CD4-positive, alpha-beta T cell (primary cell): ENCODE data around the gene LRG1. TPM values are rescaled to one million over a fixed set of nuclear protein-coding genes. Genes with fewer than 3 reads are reported as not detected.

ENCODE experiments used
- ATAC-seq: fragments of 200-7000 bp; cut with Tn5 transposase; one replicate; pipeline ENCODE4 v1.10.0; 2022; ENCODE audit warnings: mild to moderate bottlenecking; ENCODE audit not compliant: poor library complexity
- CTCF ChIA-PET: fragments of 350-600 bp; sonication (Branson Sonifier 250); formaldehyde crosslinking; loops from one replicate; lab custom pipeline; 2021; ENCODE audit warnings: antibody characterized with exemption, inconsistent platforms; lab: Charles Lee
- POLR2A ChIA-PET: fragments of 350-600 bp; sonication (Branson Sonifier 250); formaldehyde crosslinking; loops from one replicate; lab custom pipeline; 2021; ENCODE audit warnings: antibody characterized with exemption, inconsistent platforms; lab: Charles Lee
- DNase-seq, 14 experiments: peaks; one replicate each; pipeline ENCODE4 v3.0.0-alpha.2; 2013 to 2020; ENCODE audit warnings: mixed read lengths in 2 of 14
- H3K27ac ChIP-seq, 2 donors: one replicate each; pipeline versions ENCODE4 v1.5.1 to v1.7.0; 2013; ENCODE audit warnings: low read length in 2 of 2, low read depth in 1 of 2, mild to moderate bottlenecking in 1 of 2
- H3K27me3 ChIP-seq, 2 experiments: 1 replicate in 1 of 2; 2 replicates in 1 of 2; pipeline versions ENCODE4 v1.6.1 to v1.7.0; 2013; ENCODE audit warnings: low read length in 2 of 2, control low read depth in 1 of 2, mild to moderate bottlenecking in 1 of 2, moderate library complexity in 1 of 2; ENCODE audit not compliant: insufficient read depth in 2 of 2, control insufficient read depth in 1 of 2
- H3K36me3 ChIP-seq: one replicate; pipeline ENCODE4 v1.6.1; 2013; ENCODE audit warnings: low read length, control low read depth; ENCODE audit not compliant: insufficient read depth
- H3K4me1 ChIP-seq: one replicate; pipeline ENCODE4 v1.6.1; 2013; ENCODE audit warnings: low read length, control low read depth; ENCODE audit not compliant: insufficient read depth
- H3K4me3 ChIP-seq: one replicate; pipeline ENCODE4 v1.5.1; 2013; ENCODE audit warnings: mild to moderate bottlenecking, low read length, moderate library complexity
- H3K9me3 ChIP-seq, 2 experiments: 1 replicate in 1 of 2; 2 replicates in 1 of 2; pipeline versions ENCODE4 v1.6.1 to v1.7.0; 2013; ENCODE audit warnings: low read length in 2 of 2, mild to moderate bottlenecking in 2 of 2, control low read depth in 1 of 2, moderate library complexity in 1 of 2; ENCODE audit not compliant: control insufficient read depth in 1 of 2, insufficient read depth in 1 of 2
- H3K27ac Mint-ChIP-seq: one replicate; pipeline ENCODE4 v1.8.0; 2020; ENCODE audit warnings: mixed read lengths
- H3K27me3 Mint-ChIP-seq: one replicate; pipeline ENCODE4 v1.8.0; 2021; ENCODE audit warnings: mixed read lengths
- H3K36me3 Mint-ChIP-seq: one replicate; pipeline ENCODE4 v1.8.0; 2021; ENCODE audit warnings: low read depth, mixed read lengths
- H3K4me1 Mint-ChIP-seq: one replicate; pipeline ENCODE4 v1.8.0; 2021; ENCODE audit warnings: low read depth, mixed read lengths
- H3K4me3 Mint-ChIP-seq: one replicate; pipeline ENCODE4 v1.8.0; 2020; ENCODE audit warnings: mild to moderate bottlenecking, mixed read lengths
- H3K9me3 Mint-ChIP-seq: one replicate; pipeline ENCODE4 v1.8.0; 2020; ENCODE audit warnings: mixed read lengths
- CTCF ChIP-seq: fragments of 200-600 bp; IDR thresholded peaks from one replicate; pipeline ENCODE4 v1.8.0; 2022; ENCODE audit warnings: antibody characterized with exemption, mild to moderate bottlenecking
- intact Hi-C, 2 experiments: fragments of 100-400 bp; cut with DNase I in 1 of 2; cut with micrococcal nuclease in 1 of 2; formaldehyde crosslinking; loops; one replicate each; pipeline versions ENCODE4 v1.15.1 to v1.9.0; 2023 to 2025; cut with DNase I, micrococcal nuclease
- total RNA-seq, 174 experiments: library from RNA in 2 of 174; stranded (reverse) in 2 of 174; gene quantifications; one replicate each; pipeline ENCODE4 v1.2.3 and lab custom pipeline; 2021 to 2026

Gene LRG1
- total RNA-seq, 2 experiments from 2014 or later: not detected

- Histone ChIP-seq H3K9me3 (peaks cover 0 to 14% of the 10 kb centered on the region in 2 experiments), H3K27ac (no peak overlapping the region), H3K36me3 (no peaks in the 10 kb centered on the region), H3K4me3 (no peak overlapping the region), H3K4me1 (no peaks in the 10 kb centered on the region), H3K27me3 (peaks cover 12 to 17% of the 10 kb centered on the region in 2 experiments)
- Mint-ChIP-seq H3K4me1 (no peaks in the 10 kb centered on the region), H3K27me3 (peaks cover 23% of the 10 kb centered on the region), H3K9me3 (no peaks in the 10 kb centered on the region), H3K36me3 (no peaks in the 10 kb centered on the region), H3K4me3 (no peak overlapping the region), H3K27ac (no peak overlapping the region)
- intact Hi-C loops: loop anchor here in 1 of 2 experiments (10.0 kb wide), 1 partner anchor 233 kb away; no protein-coding TSS in a partner anchor
- POLR2A ChIA-PET: no interaction called here
- no peak for TF ChIP-seq CTCF
- DNase-seq: no peak
- CTCF ChIA-PET: no interaction called here
- ATAC-seq: no peak
Observed at GRCh38 chr19:4571305-4571917, 31.6 kb upstream of the LRG1 start.

DNA sequence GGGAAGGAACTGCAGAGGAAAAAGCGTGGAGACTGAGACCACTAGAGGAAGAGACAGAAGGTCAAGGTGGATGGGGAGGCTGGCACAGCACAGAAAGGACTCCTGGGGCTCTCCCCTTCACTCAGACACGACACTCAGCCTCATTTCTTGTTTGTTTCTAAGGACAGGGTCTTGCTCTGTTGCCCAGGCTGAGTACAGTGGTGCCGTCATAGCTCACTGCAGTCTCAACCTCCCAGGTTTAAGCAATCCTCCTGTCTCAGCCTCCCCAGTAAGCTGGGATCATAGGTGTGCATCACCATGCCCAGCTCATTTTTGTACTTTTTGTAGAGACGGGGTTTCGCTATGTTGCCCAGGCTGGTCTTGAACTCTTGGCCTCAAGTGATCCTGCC, 31.1 kb upstream of the LRG1 start:
- peaks cover 18% of the 10 kb centered on the region for H3K27me3 Mint-ChIP-seq
- no peaks in the 10 kb centered on the region for H3K4me1 Mint-ChIP-seq
- no peak overlapping the region for H3K4me3 ChIP-seq
- ChIA-PET CTCF (interaction anchor here (4.8 kb wide), 1 partner anchor 65 kb away, joined by 14 read pairs; no protein-coding TSS in a partner anchor), POLR2A (no interaction called here)
- no peaks in the 10 kb centered on the region for H3K36me3 ChIP-seq
- H3K4me1 ChIP-seq: no peaks in the 10 kb centered on the region
- no peak overlapping the region for H3K4me3 Mint-ChIP-seq
- H3K27ac Mint-ChIP-seq: no peak overlapping the region
- intact Hi-C loops: loop anchor here in 1 of 2 experiments (10.0 kb wide), 1 partner anchor 234 kb away; no protein-coding TSS in a partner anchor
- DNase-seq (no peak), ATAC-seq (no peak)
- H3K27ac ChIP-seq: no peak overlapping the region
- H3K36me3 Mint-ChIP-seq: no peaks in the 10 kb centered on the region
- H3K9me3 Mint-ChIP-seq: no peaks in the 10 kb centered on the region
- H3K27me3 ChIP-seq: peaks cover 12 to 15% of the 10 kb centered on the region in 2 experiments
- H3K9me3 ChIP-seq: peaks cover 0 to 9% of the 10 kb centered on the region in 2 experiments
- TF ChIP-seq CTCF: no peak

GRCh38 chr19:4570402-4570801, 30.6 kb upstream of the LRG1 start:
- POLR2A ChIA-PET: no interaction called here
- no peak for TF ChIP-seq CTCF
- ATAC-seq: no peak

More at GRCh38 chr19:4570402-4570801, 30.6 kb upstream of the LRG1 start:
- no peaks in the 10 kb centered on the region for H3K4me1 Mint-ChIP-seq
- Histone ChIP-seq H3K27me3 (peaks cover 7 to 10% of the 10 kb centered on the region in 2 experiments), H3K36me3 (no peaks in the 10 kb centered on the region), H3K4me3 (no peak overlapping the region), H3K4me1 (no peaks in the 10 kb centered on the region), H3K27ac (no peak overlapping the region), H3K9me3 (peaks cover 0 to 4% of the 10 kb centered on the region in 2 experiments)
- peaks cover 13% of the 10 kb centered on the region for H3K27me3 Mint-ChIP-seq
- no peaks in the 10 kb centered on the region for H3K9me3 Mint-ChIP-seq
- no peaks in the 10 kb centered on the region for H3K36me3 Mint-ChIP-seq
- intact Hi-C loops: loop anchor here in 1 of 2 experiments (10.0 kb wide), 1 partner anchor 234 kb away; no protein-coding TSS in a partner anchor
- no peak overlapping the region for H3K27ac Mint-ChIP-seq
- no peak for DNase-seq
- no peak overlapping the region for H3K4me3 Mint-ChIP-seq
- CTCF ChIA-PET: interaction anchor here (0.6 to 4.8 kb wide), 2 partner anchors 66 to 315 kb away, joined by 3 to 14 read pairs; no protein-coding TSS in a partner anchor
